ENCODE measurements around the gene POLG. TPM values are rescaled to one million over a fixed set of nuclear protein-coding genes. Genes with fewer than 3 reads are reported as not detected.

The POLG gene
- total RNA-seq, 2 donors from 2014 or later: 55.3 to 60.2 TPM

DNA sequence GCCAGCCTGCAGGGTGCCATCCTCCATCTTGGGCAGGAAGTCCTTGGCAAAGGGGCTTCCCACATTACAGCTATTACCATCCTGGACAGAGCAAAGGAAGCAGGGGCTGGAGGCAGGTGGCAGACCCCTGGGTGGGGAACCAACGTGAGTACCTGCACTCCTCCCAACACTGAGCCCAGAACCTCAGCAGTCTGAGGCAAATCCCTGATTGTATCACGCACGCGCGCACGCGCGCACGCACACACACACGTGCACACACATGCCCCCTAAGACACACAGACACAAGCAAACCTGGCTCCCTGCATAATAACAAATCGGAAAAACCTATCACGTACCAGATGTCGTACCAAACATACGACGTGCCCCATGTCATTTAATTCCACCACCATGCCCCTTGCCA lies 11.8 kb downstream of the POLG start:
- WGBS, 2 experiments (ENCODE audit: insufficient coverage in 1 of 2, insufficient read length in 1 of 2): 98 to 100% methylated on average over 7 to 15 of the region's 15 CpGs
- H3K4me1 ChIP-seq (ENCODE audit: control insufficient read depth, insufficient read depth, low read length): no peaks in the 10 kb centered on the region
- H3K36me3 ChIP-seq (ENCODE audit: control insufficient read depth, insufficient read depth, low read length): peaks cover 94% of the 10 kb centered on the region
- H3K27me3 ChIP-seq (ENCODE audit: control insufficient read depth, insufficient read depth, low read length, poor library complexity, severe bottlenecking): no peaks in the 10 kb centered on the region
- no peaks in the 10 kb centered on the region for H3K4me1 Mint-ChIP-seq
- H3K4me3 Mint-ChIP-seq: no peak overlapping the region
- H3K4me3 ChIP-seq (ENCODE audit: low read length): no peak overlapping the region
- H3K9me3 ChIP-seq (ENCODE audit: control insufficient read depth, low read length): no peaks in the 10 kb centered on the region
- DNase-seq: no peak
- no peak overlapping the region for H3K9ac ChIP-seq (ENCODE audit: extremely low read depth, low read length, poor library complexity, severe bottlenecking)
- no peak overlapping the region for H3K27ac Mint-ChIP-seq
- no peak overlapping the region for H3K27ac ChIP-seq (ENCODE audit: low read depth, low read length)
- peaks cover 75% of the 10 kb centered on the region for H3K36me3 Mint-ChIP-seq (ENCODE audit: low read depth)
- TF ChIP-seq, protein P1, sequence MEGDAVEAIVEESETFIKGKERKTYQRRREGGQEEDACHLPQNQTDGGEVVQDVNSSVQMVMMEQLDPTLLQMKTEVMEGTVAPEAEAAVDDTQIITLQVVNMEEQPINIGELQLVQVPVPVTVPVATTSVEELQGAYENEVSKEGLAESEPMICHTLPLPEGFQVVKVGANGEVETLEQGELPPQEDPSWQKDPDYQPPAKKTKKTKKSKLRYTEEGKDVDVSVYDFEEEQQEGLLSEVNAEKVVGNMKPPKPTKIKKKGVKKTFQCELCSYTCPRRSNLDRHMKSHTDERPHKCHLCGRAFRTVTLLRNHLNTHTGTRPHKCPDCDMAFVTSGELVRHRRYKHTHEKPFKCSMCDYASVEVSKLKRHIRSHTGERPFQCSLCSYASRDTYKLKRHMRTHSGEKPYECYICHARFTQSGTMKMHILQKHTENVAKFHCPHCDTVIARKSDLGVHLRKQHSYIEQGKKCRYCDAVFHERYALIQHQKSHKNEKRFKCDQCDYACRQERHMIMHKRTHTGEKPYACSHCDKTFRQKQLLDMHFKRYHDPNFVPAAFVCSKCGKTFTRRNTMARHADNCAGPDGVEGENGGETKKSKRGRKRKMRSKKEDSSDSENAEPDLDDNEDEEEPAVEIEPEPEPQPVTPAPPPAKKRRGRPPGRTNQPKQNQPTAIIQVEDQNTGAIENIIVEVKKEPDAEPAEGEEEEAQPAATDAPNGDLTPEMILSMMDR (conservative IDR thresholded peaks at IDR 0.05): no peak
- no peaks in the 10 kb centered on the region for H3K27me3 Mint-ChIP-seq (ENCODE audit: insufficient read depth)
- H3K9me3 Mint-ChIP-seq: no peaks in the 10 kb centered on the region

DNA sequence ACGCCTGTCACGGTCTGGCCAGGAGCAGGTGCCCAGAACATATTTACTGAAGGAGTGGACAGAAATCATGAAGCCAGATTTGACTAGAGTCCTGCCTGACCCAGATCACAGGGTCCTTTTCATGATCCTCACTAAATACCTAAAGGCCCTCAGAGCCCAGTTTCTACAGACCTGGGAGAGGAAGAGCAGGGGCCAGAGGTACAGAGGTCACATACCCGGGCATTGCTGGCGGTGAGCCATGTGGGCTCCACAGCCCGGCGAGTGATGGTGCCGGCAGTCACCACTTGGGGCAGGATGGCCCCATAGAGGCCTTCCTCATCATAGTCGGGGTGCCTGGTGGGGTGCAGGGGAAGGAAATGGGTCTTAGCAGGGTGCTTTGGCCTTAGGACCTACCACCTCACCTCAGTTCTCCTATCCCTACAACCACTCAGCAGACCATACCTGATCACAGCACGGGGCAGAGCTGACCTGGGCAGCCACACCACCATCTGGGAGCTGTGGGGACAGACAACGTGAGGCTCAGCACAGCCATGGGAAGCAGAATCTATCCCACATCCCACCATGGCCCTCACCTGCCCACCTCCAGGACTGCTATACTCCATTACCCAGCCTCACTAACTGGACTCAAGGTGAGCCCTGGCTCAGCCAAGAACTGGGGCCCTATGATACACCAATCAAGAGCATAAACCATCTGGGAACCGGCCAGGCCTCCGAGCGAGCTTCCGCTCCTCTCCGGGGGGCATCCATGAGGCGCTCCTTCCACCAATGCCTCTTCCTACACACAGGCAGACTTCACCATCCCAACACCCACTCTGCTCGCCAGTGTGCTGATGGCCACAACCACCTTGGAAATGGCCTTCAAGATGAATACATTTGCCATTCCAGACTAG lies 12.9 kb downstream of the POLG start:
- Mint-ChIP-seq H3K36me3 (ENCODE audit: low read depth) (peaks cover 75% of the 10 kb centered on the region), H3K27me3 (ENCODE audit: insufficient read depth) (no peaks in the 10 kb centered on the region), H3K9me3 (no peaks in the 10 kb centered on the region), H3K4me1 (no peaks in the 10 kb centered on the region), H3K27ac (no peak overlapping the region), H3K4me3 (no peak overlapping the region)
- peak; percentile 51 for DNase-seq
- Histone ChIP-seq H3K4me3 (ENCODE audit: low read length) (no peak overlapping the region), H3K4me1 (ENCODE audit: control insufficient read depth, insufficient read depth, low read length) (no peaks in the 10 kb centered on the region), H3K9ac (ENCODE audit: extremely low read depth, low read length, poor library complexity, severe bottlenecking) (no peak overlapping the region), H3K27me3 (ENCODE audit: control insufficient read depth, insufficient read depth, low read length, poor library complexity, severe bottlenecking) (no peaks in the 10 kb centered on the region), H3K27ac (ENCODE audit: low read depth, low read length) (no peak overlapping the region), H3K9me3 (ENCODE audit: control insufficient read depth, low read length) (no peaks in the 10 kb centered on the region), H3K36me3 (ENCODE audit: control insufficient read depth, insufficient read depth, low read length) (peaks cover 95% of the 10 kb centered on the region)
- TF ChIP-seq, protein P1 (conservative IDR thresholded peaks at IDR 0.05): peak; percentile 44
- 90 to 94% methylated on average over 11 to 17 of the region's 17 CpGs for WGBS, 2 experiments (ENCODE audit: insufficient coverage in 1 of 2, insufficient read length in 1 of 2)

DNA sequence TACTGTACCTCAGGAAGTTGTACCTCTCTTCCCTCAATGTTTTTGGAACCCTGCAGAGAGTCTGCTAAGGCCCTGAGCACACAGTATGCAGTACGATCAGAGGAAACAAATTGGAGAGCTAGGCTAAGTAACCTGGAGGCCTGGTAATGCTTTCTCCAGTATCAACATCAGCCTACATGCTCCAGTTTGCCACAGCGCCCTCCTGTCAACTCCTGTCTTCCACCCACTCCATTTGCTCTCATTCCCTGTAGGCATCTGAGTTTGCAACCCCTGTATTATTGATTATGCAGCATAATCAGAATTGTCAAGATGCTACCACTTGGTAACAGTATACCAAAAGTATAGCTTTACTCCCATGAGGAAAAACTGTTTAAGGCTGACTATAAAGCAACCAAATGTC lies 14.4 kb downstream of the POLG start:
- no peaks in the 10 kb centered on the region for H3K27me3 Mint-ChIP-seq (ENCODE audit: insufficient read depth)
- no peak overlapping the region for H3K27ac Mint-ChIP-seq
- H3K9me3 Mint-ChIP-seq: no peaks in the 10 kb centered on the region
- TF ChIP-seq, protein P1 (conservative IDR thresholded peaks at IDR 0.05): no peak
- no peaks in the 10 kb centered on the region for H3K4me1 ChIP-seq (ENCODE audit: control insufficient read depth, insufficient read depth, low read length)
- no peak overlapping the region for H3K4me3 ChIP-seq (ENCODE audit: low read length)
- H3K4me3 Mint-ChIP-seq: no peak overlapping the region
- H3K4me1 Mint-ChIP-seq: no peaks in the 10 kb centered on the region
- H3K9ac ChIP-seq (ENCODE audit: extremely low read depth, low read length, poor library complexity, severe bottlenecking): no peak overlapping the region
- no peaks in the 10 kb centered on the region for H3K27me3 ChIP-seq (ENCODE audit: control insufficient read depth, insufficient read depth, low read length, poor library complexity, severe bottlenecking)
- H3K27ac ChIP-seq (ENCODE audit: low read depth, low read length): no peak overlapping the region
- no peaks in the 10 kb centered on the region for H3K9me3 ChIP-seq (ENCODE audit: control insufficient read depth, low read length)
- H3K36me3 ChIP-seq (ENCODE audit: control insufficient read depth, insufficient read depth, low read length): peaks cover 95% of the 10 kb centered on the region
- WGBS, 2 experiments (ENCODE audit: insufficient coverage in 1 of 2, insufficient read length in 1 of 2): 91 to 94% methylated on average over 1 to 2 of the region's 2 CpGs
- DNase-seq: no peak
- peaks cover 82% of the 10 kb centered on the region for H3K36me3 Mint-ChIP-seq (ENCODE audit: low read depth)
